Measurements from ENCODE around the gene INSIG2.

INSIG2 gene

DNA sequence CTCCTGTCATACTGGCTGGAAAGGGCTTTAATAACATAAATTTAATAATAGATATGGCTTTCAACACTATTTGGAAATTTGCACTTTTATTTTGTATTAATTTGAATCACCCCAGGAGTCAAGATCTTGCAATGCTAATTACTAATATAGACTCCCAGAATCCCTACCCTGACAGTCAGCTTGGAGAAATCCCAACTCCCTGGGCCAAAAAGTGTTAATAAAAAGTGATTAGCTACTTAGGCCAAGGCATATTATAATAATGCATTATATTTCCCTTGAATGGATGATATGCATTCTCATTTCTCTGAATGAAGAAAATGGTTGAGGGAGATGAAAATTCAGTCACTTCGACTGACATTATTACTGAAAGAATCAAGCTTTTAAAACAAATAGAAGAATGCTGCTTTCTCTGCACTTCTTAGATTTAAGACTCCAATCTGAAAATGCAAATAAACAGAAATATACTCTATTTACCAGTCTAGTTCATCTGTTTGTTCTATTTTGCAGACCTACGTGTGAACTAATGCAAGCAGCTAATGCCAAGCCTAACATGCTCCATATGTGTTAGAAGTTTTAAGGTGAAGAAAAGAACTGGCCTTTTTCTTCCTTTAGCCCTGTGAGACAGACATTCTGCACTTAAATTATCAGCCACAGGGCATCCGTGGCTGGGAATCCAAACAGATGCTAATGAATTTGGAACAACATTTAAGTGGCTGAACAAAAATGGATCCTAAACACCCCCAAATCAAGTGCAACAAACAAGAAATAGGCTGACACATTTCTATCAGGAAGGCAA lies 33.9 kb upstream of the INSIG2 start:
- TF ChIP-seq POLR2AphosphoS5 (IDR thresholded peaks at IDR 0.05; ENCODE audit: low read depth, low read length), result no peak
- no peak for TF ChIP-seq FOXP2 (optimal IDR thresholded peaks at IDR 0.05; ENCODE audit: borderline replicate concordance, extremely low read depth, extremely low read length, insufficient read depth)
- TF ChIP-seq, protein P1, sequence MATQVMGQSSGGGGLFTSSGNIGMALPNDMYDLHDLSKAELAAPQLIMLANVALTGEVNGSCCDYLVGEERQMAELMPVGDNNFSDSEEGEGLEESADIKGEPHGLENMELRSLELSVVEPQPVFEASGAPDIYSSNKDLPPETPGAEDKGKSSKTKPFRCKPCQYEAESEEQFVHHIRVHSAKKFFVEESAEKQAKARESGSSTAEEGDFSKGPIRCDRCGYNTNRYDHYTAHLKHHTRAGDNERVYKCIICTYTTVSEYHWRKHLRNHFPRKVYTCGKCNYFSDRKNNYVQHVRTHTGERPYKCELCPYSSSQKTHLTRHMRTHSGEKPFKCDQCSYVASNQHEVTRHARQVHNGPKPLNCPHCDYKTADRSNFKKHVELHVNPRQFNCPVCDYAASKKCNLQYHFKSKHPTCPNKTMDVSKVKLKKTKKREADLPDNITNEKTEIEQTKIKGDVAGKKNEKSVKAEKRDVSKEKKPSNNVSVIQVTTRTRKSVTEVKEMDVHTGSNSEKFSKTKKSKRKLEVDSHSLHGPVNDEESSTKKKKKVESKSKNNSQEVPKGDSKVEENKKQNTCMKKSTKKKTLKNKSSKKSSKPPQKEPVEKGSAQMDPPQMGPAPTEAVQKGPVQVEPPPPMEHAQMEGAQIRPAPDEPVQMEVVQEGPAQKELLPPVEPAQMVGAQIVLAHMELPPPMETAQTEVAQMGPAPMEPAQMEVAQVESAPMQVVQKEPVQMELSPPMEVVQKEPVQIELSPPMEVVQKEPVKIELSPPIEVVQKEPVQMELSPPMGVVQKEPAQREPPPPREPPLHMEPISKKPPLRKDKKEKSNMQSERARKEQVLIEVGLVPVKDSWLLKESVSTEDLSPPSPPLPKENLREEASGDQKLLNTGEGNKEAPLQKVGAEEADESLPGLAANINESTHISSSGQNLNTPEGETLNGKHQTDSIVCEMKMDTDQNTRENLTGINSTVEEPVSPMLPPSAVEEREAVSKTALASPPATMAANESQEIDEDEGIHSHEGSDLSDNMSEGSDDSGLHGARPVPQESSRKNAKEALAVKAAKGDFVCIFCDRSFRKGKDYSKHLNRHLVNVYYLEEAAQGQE (IDR thresholded peaks at IDR 0.05; ENCODE audit: insufficient read depth in 1 of 2, low read depth in 2 of 2, low read length in 2 of 2), result no peak
- TF ChIP-seq TAF1 (IDR thresholded peaks at IDR 0.05; ENCODE audit: borderline replicate concordance, insufficient read depth, low read length), result no peak
- no peak for TF ChIP-seq SIN3A (IDR thresholded peaks at IDR 0.05; ENCODE audit: borderline replicate concordance, insufficient read depth, low read length)

DNA sequence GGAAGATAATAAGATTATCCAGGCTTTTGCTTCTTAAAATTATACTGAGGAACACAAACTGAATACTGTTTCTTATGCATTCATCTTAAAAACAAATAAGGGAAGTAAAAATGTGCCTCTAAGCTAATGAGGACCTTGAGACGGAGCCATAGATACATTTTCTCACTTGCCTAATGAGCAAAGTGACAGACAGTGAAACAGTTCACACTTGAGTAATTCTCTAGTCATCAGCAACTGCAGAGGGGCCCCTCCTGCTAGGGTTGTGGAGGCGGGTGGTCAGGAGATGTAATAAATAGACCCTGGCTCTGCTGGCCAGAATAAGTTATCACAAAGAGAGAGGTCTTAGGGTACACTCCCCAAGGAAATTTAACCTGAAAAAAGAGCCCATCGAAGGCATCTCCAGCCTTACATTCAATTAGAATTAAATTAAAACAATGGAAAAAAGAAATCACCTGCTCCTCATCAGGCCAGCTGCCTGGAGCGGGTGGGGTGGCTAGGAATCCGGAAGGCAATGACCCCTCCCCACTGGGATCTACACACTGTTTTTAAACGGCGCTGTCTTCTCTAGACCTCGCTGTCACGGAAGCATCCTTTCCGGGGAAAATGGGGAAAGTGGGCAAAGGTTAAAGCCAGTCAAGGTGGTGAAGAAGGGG lies 32.6 kb upstream of the INSIG2 start:
- TF ChIP-seq POLR2AphosphoS5 (IDR thresholded peaks at IDR 0.05; ENCODE audit: low read depth, low read length), result no peak
- TF ChIP-seq TAF1 (IDR thresholded peaks at IDR 0.05; ENCODE audit: borderline replicate concordance, insufficient read depth, low read length), result no peak
- TF ChIP-seq, protein P1 (IDR thresholded peaks at IDR 0.05; ENCODE audit: insufficient read depth in 1 of 2, low read depth in 2 of 2, low read length in 2 of 2), result no peak
- no peak for TF ChIP-seq SIN3A (IDR thresholded peaks at IDR 0.05; ENCODE audit: borderline replicate concordance, insufficient read depth, low read length)
- no peak for TF ChIP-seq FOXP2 (optimal IDR thresholded peaks at IDR 0.05; ENCODE audit: borderline replicate concordance, extremely low read depth, extremely low read length, insufficient read depth)

DNA sequence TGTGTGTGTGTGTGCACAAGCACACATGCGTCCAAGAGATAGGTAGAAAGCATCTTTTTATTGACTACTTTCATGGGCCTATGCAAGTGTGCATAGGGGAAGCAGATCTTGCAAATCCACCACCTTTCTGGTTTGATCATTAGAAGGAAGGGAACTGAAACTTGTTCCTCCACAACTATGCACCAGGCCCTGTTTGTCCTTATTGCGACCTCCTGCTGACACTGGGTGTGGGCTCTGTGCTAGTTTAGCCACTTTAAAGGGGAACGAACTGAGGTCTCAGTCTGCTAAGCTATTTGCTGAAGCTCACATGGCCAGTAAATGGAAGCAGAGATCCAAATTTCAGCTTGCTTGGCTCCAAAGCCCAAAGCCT lies 32.1 kb upstream of the INSIG2 start:
- TF ChIP-seq SIN3A (IDR thresholded peaks at IDR 0.05; ENCODE audit: borderline replicate concordance, insufficient read depth, low read length), result no peak
- TF ChIP-seq FOXP2 (optimal IDR thresholded peaks at IDR 0.05; ENCODE audit: borderline replicate concordance, extremely low read depth, extremely low read length, insufficient read depth), result no peak

DNA sequence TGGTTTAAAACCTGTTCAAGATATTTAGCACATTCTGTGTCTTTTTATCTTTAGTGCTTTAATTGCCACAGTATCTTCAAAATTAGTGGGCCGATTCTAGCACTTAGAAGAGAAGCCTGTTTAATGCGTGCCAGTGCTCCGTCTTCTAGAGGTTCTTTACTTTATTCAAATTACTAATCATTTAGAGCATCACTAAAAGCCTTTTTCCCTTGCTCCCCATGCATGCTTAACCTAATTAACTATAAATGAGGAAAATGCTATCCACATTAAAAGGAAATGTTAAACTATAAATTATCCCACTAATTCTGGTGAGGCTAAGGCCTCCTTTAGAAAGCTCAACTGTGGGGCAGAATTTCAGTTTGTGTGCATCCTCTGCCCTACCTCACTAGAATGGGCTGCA lies 31.5 kb upstream of the INSIG2 start:
- no peak for TF ChIP-seq FOXP2 (optimal IDR thresholded peaks at IDR 0.05; ENCODE audit: borderline replicate concordance, extremely low read depth, extremely low read length, insufficient read depth)
- TF ChIP-seq SIN3A (IDR thresholded peaks at IDR 0.05; ENCODE audit: borderline replicate concordance, insufficient read depth, low read length), result no peak
- TF ChIP-seq, protein P1 (IDR thresholded peaks at IDR 0.05; ENCODE audit: insufficient read depth in 1 of 2, low read depth in 2 of 2, low read length in 2 of 2), result no peak
- TF ChIP-seq POLR2AphosphoS5 (IDR thresholded peaks at IDR 0.05; ENCODE audit: low read depth, low read length), result no peak
- no peak for TF ChIP-seq TAF1 (IDR thresholded peaks at IDR 0.05; ENCODE audit: borderline replicate concordance, insufficient read depth, low read length)

DNA sequence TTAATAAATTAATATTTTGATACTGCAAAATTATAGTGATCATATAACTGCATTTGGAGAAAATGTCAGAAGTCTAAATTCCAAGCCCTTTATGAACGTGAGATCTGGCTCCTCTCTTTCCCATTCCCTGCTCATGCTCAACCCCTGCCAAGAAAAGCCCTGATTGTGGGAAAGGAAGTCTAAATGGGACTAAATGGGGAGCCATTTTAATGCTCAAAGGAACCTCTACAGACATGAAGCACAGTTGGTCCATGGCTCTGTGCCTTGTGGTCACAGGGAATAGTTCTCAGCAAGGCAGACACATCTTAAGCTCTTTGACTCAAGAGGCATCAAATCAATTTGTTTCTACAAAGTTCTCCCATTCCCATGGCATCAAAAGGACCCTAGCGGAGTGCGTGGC lies 29.3 kb upstream of the INSIG2 start:
- TF ChIP-seq POLR2AphosphoS5 (IDR thresholded peaks at IDR 0.05; ENCODE audit: low read depth, low read length), result no peak
- no peak for TF ChIP-seq TAF1 (IDR thresholded peaks at IDR 0.05; ENCODE audit: borderline replicate concordance, insufficient read depth, low read length)

DNA sequence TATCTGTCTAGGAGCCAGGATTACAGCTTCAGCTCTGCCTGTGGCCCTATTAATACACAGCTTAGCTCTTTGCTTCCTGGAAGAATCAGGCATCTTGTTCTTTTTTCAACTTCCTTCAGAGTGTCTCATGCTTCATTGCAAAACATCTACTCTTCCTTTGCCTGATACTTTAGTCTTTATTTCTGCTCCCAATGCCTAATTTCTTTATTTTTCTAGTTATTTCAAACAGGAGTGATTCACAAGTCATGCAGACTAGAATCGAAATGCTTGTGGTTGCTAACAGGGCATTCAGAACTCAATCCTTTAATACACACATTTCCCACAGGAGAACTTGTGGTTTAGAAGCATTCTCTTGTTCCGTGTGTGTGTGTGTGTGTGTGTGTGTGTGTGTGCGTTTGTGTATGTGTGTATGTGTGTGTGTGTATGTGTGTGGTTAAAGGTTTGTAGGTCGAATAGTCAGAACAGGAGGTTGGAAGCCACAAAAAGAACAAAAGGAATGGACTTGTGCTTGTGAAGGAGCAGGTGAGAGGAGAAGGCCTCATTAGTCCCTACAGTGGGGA lies 28.3 kb upstream of the INSIG2 start:
- no peak for TF ChIP-seq POLR2AphosphoS5 (IDR thresholded peaks at IDR 0.05; ENCODE audit: low read depth, low read length)

Measured in PFSK-1 (cell line).